Muscle layer of duodenum (tissue), 2 donors: Measurements from ENCODE around the gene EML6.

Source experiments
- H3K27ac ChIP-seq: one replicate; pipeline ENCODE4 v1.7.0; 2013; ENCODE audit warnings: mild to moderate bottlenecking, low read length
- H3K27me3 ChIP-seq: one replicate; pipeline ENCODE4 v1.7.0; 2013; ENCODE audit warnings: low read depth, mild to moderate bottlenecking, control low read depth, low read length
- H3K36me3 ChIP-seq, 2 donors: one replicate each; pipeline ENCODE4 v1.7.0; 2013; ENCODE audit warnings: low read length in 2 of 2, control low read depth in 1 of 2, mild to moderate bottlenecking in 1 of 2; ENCODE audit not compliant: insufficient read depth in 2 of 2, control insufficient read depth in 1 of 2
- H3K4me1 ChIP-seq, 2 donors: one replicate each; pipeline ENCODE4 v1.7.0; 2013; ENCODE audit warnings: low read length in 2 of 2, mild to moderate bottlenecking in 2 of 2, control low read depth in 1 of 2, moderate library complexity in 1 of 2; ENCODE audit not compliant: insufficient read depth in 2 of 2, control insufficient read depth in 1 of 2
- H3K4me3 ChIP-seq, 2 donors: one replicate each; pipeline ENCODE4 v1.7.0; 2013; ENCODE audit warnings: low read length in 2 of 2, low read depth in 1 of 2, mild to moderate bottlenecking in 1 of 2
- H3K9me3 ChIP-seq, 2 donors: one replicate each; pipeline ENCODE4 v1.7.0; 2013; ENCODE audit warnings: low read length in 2 of 2, control low read depth in 1 of 2, mild to moderate bottlenecking in 1 of 2; ENCODE audit not compliant: control insufficient read depth in 1 of 2
- donor health status: healthy.

EML6 gene

DNA sequence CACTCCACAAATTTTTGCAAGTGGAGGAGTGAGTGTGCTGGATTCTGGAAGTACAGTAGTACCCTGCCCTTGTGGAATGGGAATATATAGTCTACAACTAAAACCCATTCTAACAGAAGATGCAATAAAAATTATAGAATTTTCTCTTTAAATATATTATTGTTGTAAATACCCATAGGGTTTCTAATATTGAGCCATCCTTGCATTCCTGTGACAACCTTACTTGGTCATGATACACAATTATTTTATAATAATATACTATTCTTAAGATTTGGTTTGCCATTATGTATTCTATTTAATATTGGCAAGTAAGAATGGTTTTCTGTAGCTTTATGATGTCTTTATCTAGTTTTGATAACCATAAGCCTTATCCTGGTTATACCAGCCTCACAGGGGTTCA lies 52.2 kb downstream of the EML6 start:
- Histone ChIP-seq H3K9me3 (peaks cover 7 to 9% of the 10 kb centered on the region in 2 donors), H3K27ac (no peak overlapping the region)

GRCh38 chr2:54776494-54776893 lies 53.0 kb downstream of the EML6 start:
- Histone ChIP-seq H3K27ac (no peak overlapping the region), H3K4me1 (no peaks in the 10 kb centered on the region), H3K9me3 (peaks cover 7 to 9% of the 10 kb centered on the region in 2 donors), H3K4me3 (no peak overlapping the region), H3K36me3 (no peaks in the 10 kb centered on the region), H3K27me3 (no peaks in the 10 kb centered on the region)

More for the DNA sequence above, 52.2 kb downstream of the EML6 start:
- Histone ChIP-seq H3K36me3 (no peaks in the 10 kb centered on the region), H3K4me3 (no peak overlapping the region), H3K27me3 (no peaks in the 10 kb centered on the region), H3K4me1 (no peaks in the 10 kb centered on the region)

- Histone ChIP-seq H3K27ac (no peak overlapping the region), H3K27me3 (no peaks in the 10 kb centered on the region), H3K4me3 (no peak overlapping the region), H3K9me3 (no peaks in the 10 kb centered on the region), H3K36me3 (no peaks in the 10 kb centered on the region), H3K4me1 (no peaks in the 10 kb centered on the region)
Observed at GRCh38 chr2:54783349-54783748, 59.9 kb downstream of the EML6 start.

DNA sequence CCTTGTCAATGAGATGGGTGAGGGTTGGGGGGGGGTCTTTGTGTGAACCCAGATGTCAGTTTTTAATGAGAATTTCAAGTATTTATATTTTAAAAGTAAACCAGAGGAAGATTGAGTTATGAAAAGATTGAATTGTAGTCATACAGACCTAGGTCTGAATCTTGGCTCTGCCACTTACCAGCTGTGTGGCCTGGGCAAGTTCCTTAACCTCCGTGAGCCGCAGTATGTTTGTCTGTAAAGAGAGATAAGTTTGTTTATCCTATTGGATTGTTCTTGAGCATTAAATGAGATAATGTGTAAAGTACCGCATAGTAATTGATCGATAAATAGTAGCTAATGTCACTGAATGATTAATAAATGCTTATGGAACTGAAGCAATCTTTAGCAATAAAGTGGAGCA lies 63.8 kb downstream of the EML6 start:
- H3K36me3 ChIP-seq = no peaks in the 10 kb centered on the region
- H3K9me3 ChIP-seq = no peaks in the 10 kb centered on the region
- no peak overlapping the region for H3K27ac ChIP-seq
- H3K4me1 ChIP-seq = no peaks in the 10 kb centered on the region
- H3K4me3 ChIP-seq = no peak overlapping the region
- H3K27me3 ChIP-seq = no peaks in the 10 kb centered on the region

DNA sequence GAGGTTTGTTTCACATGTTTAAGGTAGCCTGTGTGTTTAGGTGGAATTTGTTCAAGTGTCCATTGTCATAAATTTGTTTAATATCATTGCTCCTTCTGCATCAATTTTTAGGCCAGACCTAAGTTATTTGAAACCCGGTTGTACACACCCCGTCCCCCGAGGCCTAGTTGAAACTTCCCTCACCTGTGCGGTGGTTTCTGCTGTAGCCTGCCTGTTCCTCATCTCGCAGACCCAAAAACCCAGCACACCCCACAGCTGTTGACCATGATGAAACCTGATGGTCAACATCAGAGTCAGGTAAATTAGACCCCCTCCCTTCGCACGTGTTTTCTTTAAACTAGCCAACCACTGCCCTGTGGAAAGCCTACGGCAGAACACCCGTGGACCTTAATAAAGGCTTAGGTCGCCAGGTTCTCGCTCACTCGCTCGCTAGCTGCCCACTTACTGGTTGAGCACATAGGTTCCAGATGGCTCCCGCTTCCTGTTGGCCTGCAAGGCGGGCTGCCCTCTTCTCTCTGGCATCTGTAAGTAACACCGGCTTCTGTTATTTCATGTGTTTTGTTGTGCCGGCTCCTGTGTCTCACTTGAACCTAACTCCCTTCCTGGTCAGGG lies 64.4 kb downstream of the EML6 start:
- H3K27ac ChIP-seq = no peak overlapping the region
- H3K4me1 ChIP-seq = no peaks in the 10 kb centered on the region
- H3K9me3 ChIP-seq = no peaks in the 10 kb centered on the region
- no peaks in the 10 kb centered on the region for H3K36me3 ChIP-seq
- H3K4me3 ChIP-seq = no peak overlapping the region
- H3K27me3 ChIP-seq = no peaks in the 10 kb centered on the region

DNA sequence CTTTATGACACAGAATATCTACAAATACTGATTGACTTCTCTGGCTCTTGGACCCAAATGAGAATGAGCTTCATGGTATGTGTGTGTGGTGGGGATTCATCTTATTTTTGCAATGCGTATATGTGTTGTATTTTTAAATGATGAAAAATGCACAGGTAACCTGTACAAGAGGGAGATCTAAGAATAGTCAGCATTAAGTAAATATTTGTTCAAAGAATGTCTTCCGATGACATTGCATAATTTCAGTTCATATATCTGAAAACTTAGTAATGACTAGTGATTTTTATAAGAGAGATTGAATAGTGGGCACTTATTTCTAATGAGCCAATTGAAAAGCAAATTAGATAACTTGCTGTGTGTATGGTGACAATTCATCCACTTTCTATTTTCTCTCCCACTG lies 66.4 kb downstream of the EML6 start:
- Histone ChIP-seq H3K4me3 (no peak overlapping the region), H3K36me3 (no peaks in the 10 kb centered on the region), H3K27me3 (no peaks in the 10 kb centered on the region), H3K4me1 (no peaks in the 10 kb centered on the region), H3K27ac (no peak overlapping the region), H3K9me3 (no peaks in the 10 kb centered on the region)

GRCh38 chr2:54791831-54792230 lies 68.4 kb downstream of the EML6 start:
- H3K36me3 ChIP-seq = no peaks in the 10 kb centered on the region
- no peak overlapping the region for H3K4me3 ChIP-seq
- no peaks in the 10 kb centered on the region for H3K9me3 ChIP-seq
- no peak overlapping the region for H3K27ac ChIP-seq
- no peaks in the 10 kb centered on the region for H3K4me1 ChIP-seq
- no peaks in the 10 kb centered on the region for H3K27me3 ChIP-seq

DNA sequence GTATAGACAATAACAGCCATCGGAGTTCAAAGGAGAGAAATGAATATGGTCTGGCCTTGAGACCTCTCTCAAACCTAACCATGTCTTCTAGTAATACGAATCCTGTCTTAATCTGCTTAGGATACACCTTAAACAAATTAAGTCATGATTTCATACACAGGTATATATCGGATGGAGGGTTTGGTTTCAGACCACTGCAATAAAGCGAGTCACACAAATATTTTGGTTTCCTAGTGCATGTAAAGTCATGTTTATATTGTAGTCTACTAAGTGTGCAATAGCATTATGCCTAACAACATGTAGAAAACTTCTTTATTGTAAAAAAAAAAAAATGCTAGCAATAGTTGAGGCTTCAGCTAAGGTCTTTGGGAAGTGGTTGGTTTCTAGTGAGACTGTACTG lies 73.8 kb downstream of the EML6 start:
- Histone ChIP-seq H3K27me3 (no peaks in the 10 kb centered on the region), H3K27ac (no peak overlapping the region), H3K9me3 (no peaks in the 10 kb centered on the region), H3K4me1 (no peaks in the 10 kb centered on the region), H3K4me3 (no peak overlapping the region), H3K36me3 (no peaks in the 10 kb centered on the region)

DNA sequence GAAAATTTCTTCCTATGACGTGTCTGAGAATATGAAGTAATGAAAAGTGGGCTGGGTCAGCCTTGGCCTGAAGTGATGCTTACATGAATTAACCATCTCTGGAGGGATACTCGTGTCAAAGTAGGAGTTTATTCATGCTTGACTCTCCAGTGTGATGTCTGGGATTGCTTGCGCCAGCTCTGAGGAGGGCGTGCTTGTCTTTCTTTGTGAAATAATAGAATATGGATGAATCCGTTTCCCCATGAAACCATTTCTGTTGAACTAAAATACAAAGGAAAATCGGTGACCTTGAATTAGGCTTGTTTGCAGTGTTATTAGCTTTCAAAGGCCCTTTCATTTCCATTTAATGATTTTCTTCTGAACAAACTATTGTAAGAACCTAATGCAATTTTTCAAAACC lies 77.9 kb downstream of the EML6 start:
- Histone ChIP-seq H3K27me3 (no peaks in the 10 kb centered on the region), H3K4me1 (no peaks in the 10 kb centered on the region)

GRCh38 chr2:54803783-54804751 lies 80.6 kb downstream of the EML6 start:
- H3K4me1 ChIP-seq = no peaks in the 10 kb centered on the region
- H3K27ac ChIP-seq = no peak overlapping the region
- H3K9me3 ChIP-seq = peaks cover 0 to 5% of the 10 kb centered on the region in 2 donors
- H3K27me3 ChIP-seq = no peaks in the 10 kb centered on the region
- H3K36me3 ChIP-seq = no peaks in the 10 kb centered on the region
- no peak overlapping the region for H3K4me3 ChIP-seq

More for the DNA sequence above, 77.9 kb downstream of the EML6 start:
- H3K27ac ChIP-seq = no peak overlapping the region
- H3K36me3 ChIP-seq = no peaks in the 10 kb centered on the region
- peaks cover 0 to 5% of the 10 kb centered on the region in 2 donors for H3K9me3 ChIP-seq
- H3K4me3 ChIP-seq = no peak overlapping the region

- H3K4me1 ChIP-seq = no peaks in the 10 kb centered on the region
- H3K9me3 ChIP-seq = peaks cover 0 to 5% of the 10 kb centered on the region in 2 donors
- no peak overlapping the region for H3K27ac ChIP-seq
- no peaks in the 10 kb centered on the region for H3K27me3 ChIP-seq
- no peak overlapping the region for H3K4me3 ChIP-seq
- no peaks in the 10 kb centered on the region for H3K36me3 ChIP-seq
Observed at GRCh38 chr2:54805255-54805654, 81.8 kb downstream of the EML6 start.
